ENCODE results near the gene ATP9A. TPM values are rescaled to one million over a fixed set of nuclear protein-coding genes. Genes with fewer than 3 reads are reported as not detected.

ATP9A gene
- total RNA-seq, 1 experiment from 2014 or later: 12.1 TPM

DNA sequence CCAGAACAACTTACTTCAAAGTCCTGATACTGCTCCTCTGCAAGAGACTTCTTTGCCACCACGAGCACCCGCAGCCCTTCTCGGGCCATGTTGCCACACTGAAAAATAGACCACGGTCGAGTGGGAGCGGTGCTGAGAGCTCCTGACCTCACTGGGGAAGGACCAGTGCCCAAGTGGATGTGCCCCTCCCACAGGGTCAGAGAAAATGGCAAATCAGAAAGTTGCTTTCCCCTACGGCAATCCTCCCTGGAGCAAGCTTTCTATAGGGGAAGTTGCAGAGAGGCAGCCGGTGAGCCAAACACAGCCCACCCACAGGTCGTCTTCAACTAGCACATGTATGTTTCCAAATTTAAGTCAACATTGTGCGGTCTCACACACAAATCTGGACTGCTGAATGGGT lies 140.6 kb downstream of the ATP9A start:
- H2AK5ac ChIP-seq (ENCODE audit: insufficient read length, low read length): no peak overlapping the region
- no peak overlapping the region for H3K4me3 Mint-ChIP-seq
- H2BK15ac ChIP-seq (ENCODE audit: low read depth, low read length): no peak overlapping the region
- no peaks in the 10 kb centered on the region for H4K20me1 ChIP-seq (ENCODE audit: control insufficient read depth, insufficient read depth, insufficient read length)
- H3K27me3 ChIP-seq (ENCODE audit: insufficient read depth, low read length): no peaks in the 10 kb centered on the region
- no peak for DNase-seq
- TF ChIP-seq CTCF (conservative IDR thresholded peaks at IDR 0.05): no peak
- H4K8ac ChIP-seq (replicated peaks; ENCODE audit: insufficient read length, low read depth, low read length): no peak overlapping the region
- H3K9me3 Mint-ChIP-seq: no peaks in the 10 kb centered on the region
- H3K27me3 Mint-ChIP-seq (ENCODE audit: low read depth): no peaks in the 10 kb centered on the region
- no CpG with 5 or more reads among the region's 10 CpGs for WGBS (ENCODE audit: extremely low coverage, insufficient read length, low lambda C conversion rate)
- H3K79me2 ChIP-seq (ENCODE audit: insufficient read depth, low read length): no peaks in the 10 kb centered on the region
- no peak overlapping the region for H3K27ac ChIP-seq (ENCODE audit: insufficient read length, low read depth, low read length)
- no peak overlapping the region for H3K23ac ChIP-seq (ENCODE audit: insufficient read length, low read depth, low read length)
- no peaks in the 10 kb centered on the region for H3K4me1 ChIP-seq (ENCODE audit: insufficient read depth, low read length)
- no peak overlapping the region for H3K14ac ChIP-seq (ENCODE audit: insufficient read depth, low read length)
- no peak overlapping the region for H2BK120ac ChIP-seq (ENCODE audit: low read depth, low read length, poor library complexity, severe bottlenecking)
- no peak overlapping the region for H3T11ph ChIP-seq (ENCODE audit: low read length)
- no peaks in the 10 kb centered on the region for H3K79me1 ChIP-seq (ENCODE audit: insufficient read depth, low read depth, low read length, poor library complexity, severe bottlenecking)
- no peak overlapping the region for H2BK12ac ChIP-seq (ENCODE audit: insufficient read length, low read depth, low read length)
- no peak overlapping the region for H3K4me2 ChIP-seq (ENCODE audit: insufficient read depth, insufficient read length, low read length)
- H2BK5ac ChIP-seq (ENCODE audit: insufficient read length, low read length): no peak overlapping the region
- H4K91ac ChIP-seq (ENCODE audit: insufficient read length, low read depth, low read length): no peak overlapping the region
- no peak overlapping the region for H3K18ac ChIP-seq (ENCODE audit: insufficient read length, low read depth, low read length)
- H3K4ac ChIP-seq (ENCODE audit: low read depth, low read length): no peak overlapping the region
- no peak overlapping the region for H3K56ac ChIP-seq (ENCODE audit: insufficient read length, low read depth, low read length)
- H3K9me3 ChIP-seq (ENCODE audit: control insufficient read depth, low read depth, low read length): no peaks in the 10 kb centered on the region
- no peaks in the 10 kb centered on the region; a peak in 1 of 7 replicates for H3K36me3 Mint-ChIP-seq (ENCODE audit: insufficient read depth in 1 of 3, low read depth in 3 of 3)
- H3K4me1 Mint-ChIP-seq: peaks cover 5 to 8% of the 10 kb centered on the region in 2 experiments; a peak in 3 of 4 replicates
- H2BK20ac ChIP-seq (ENCODE audit: low read depth, low read length, poor library complexity, severe bottlenecking): no peak overlapping the region
- H2AFZ ChIP-seq (ENCODE audit: low read length): no peak overlapping the region
- H3K27ac Mint-ChIP-seq: no peak overlapping the region
- H4K5ac ChIP-seq (ENCODE audit: insufficient read length, low read depth, low read length): no peak overlapping the region
- H3K23me2 ChIP-seq (ENCODE audit: insufficient read length, low read depth, low read length, poor library complexity, severe bottlenecking): no peaks in the 10 kb centered on the region
- H3K9ac ChIP-seq (ENCODE audit: extremely low read depth, insufficient read length, low read length): no peak overlapping the region

Measured in H9 (cell line).